HS-27A (cell line): ENCODE results near the gene GGCX.
A peak's percentile ranks its signal among the peaks of the same experiment; 100 is the strongest.

Experiments
- DNase-seq: peaks from one replicate; pipeline ENCODE4 v3.0.0-alpha.2; 2012; ENCODE audit warnings: low read depth, missing footprints

GGCX gene

DNA sequence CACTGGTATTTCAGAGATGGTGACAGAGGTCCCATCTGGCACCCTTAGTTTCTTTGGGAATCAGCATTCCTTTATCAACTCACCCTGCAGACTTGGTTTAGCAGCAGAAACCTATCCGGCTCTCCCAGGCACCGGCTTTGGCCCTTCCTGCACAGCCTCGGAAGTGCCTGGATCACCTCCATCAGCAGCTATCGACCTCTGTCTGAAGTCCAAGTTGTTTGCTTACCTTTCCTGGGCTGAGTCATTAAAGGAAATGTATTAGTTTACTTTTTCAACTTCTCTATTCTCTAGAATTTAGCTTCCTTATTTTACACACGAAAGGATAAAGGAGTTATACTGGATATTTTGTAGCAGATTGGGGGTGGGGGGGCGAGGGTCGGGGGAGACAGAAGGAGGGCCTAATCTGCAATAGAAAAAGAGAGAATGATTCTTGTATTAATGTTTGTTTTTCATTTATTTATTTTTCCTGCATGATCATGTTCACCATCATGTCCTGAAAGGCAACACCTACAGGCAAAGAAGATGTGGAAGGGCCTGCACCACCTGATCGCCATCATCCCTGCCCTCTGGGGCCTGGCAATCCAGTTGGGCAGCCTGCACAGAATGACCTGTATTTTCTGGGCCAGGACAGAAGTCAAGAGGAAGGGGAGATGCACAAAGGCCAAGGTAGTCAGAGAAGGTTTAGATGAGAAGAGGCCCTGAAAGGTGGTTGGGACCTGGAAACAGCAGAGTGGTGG is 44.5 kb downstream of the GGCX start:
- DNase-seq, result no peak

DNA sequence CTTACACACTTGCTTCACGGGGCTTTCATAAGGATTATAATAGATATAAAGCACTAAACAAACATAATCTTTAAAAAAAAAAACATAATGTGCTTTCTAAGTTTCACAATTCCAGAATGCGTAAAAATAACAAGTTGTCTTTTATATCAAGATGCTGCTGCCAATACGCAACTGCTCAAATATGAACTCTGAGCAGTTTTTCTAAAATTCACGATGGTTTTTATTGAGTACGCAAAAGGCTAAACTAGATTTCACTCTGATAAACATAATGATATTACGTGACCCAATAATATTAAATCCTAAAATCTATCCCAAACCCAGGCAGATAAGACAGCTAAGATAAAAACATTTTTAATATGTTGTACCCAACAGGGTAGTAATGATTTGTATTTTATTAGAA is 47.0 kb downstream of the GGCX start:
- DNase-seq, result no peak

DNA sequence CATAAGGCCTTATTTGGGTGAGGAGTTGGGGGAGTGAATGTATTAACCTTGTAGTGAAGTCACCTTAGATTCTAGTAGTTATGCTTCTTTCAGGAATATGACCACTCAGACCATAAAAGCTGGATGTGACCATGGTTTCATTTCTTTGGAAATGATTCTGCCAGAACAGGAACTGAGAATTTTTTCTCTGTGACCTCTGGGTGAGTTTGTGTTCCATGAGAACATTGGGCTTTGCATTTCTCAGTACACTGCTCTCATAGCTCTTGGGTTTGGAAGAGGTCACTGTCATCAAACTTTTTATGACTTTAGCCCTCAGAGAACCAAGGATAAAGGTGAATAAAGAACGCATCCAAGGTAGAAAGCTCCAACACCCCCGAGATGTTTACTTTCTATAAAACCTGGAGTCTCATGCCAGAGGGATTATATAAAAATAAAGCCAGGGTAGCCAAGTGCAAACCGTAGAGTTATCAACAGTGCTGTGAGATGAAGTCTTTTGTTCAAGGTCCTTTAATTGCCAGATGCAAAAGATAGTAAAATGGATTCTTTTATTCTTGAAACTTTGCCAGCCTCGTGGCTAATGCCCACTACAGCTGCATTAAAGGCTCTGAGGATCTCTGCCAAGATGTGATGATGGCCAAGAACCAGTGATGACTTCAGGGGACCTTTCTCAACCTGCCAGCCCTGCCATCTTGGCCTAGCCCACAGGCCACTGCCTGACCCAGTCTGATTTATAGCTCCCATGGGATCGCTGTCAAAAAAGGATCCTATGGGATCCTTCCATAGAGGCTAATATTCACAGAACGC is 50.1 kb downstream of the GGCX start:
- DNase-seq, result no peak

DNA sequence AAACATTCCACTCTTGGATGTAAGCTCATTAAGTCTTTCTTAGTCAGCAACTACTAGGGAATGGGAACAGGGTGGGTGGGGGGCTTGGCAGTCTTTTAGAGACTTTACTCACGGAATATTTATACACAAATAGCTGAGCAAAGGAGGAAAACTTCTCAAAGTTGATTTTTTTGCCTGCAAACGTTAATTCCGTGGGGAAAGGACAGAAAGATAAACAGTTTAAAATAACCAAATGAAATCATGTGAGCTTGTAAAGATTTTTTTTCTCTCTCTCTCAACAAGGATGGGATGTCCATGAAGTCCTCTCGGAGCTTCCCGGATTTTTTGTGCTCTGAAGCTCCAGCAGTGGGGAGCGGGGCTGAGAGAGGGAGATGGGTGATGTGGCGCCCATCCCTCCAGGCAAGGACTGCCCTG is 54.5 kb downstream of the GGCX start:
- DNase-seq, result no peak

DNA sequence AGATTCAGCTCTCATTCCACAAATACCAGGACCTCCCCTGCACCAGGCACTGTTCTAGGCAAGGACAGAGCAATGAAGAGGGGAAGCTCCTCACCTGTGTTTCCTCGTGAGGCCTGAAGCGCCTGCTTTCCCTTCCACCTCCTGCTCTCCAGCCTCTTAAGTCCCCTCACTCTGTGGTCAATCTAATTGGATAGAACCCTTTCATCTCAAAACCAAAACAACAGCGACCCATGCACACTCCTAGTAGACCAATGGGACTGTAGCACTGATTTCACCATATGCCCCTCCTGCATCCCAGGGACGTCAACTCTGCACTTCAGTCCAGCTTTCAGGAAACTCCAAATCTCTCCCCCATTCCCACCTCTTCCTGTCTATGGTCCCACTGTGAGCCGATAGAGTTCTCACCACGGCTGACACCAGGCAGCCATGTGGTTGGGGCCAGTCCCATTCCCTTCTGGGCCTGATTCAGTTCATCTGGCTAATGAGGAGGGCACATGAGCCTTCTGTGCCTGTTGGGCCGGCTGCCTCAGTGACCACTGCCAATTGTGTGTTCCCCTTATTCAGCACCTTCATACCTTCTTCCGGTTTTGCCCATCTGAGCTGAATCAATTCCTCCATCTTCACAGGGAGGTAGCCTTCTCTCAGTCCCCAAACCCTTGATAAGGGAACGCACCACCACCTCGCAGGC is 55.6 kb downstream of the GGCX start:
- DNase-seq, result no peak

DNA sequence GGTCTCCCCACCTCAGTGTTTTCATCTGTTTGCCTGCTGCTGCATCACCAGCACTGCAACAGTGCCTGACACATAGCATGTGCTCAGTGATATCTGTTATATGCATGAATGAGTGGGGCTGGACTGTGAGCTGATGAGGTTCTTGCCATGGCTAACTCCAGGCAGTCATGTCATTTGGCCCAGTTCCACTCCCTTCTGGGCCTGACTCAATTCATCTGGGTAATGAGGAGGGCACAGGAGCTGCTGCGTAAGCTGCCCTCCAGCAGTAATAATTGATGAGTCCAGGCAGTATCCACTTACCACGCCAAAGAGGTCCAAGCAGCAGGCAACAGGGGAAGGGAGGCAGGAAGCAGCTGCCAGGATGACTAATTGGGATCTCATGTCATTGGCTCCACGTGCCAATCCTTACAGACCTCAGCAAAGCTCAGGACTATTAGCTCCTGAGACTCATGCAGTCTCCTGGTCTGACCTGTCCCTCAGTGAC is 56.5 kb downstream of the GGCX start:
- DNase-seq, result peak; percentile 95

DNA sequence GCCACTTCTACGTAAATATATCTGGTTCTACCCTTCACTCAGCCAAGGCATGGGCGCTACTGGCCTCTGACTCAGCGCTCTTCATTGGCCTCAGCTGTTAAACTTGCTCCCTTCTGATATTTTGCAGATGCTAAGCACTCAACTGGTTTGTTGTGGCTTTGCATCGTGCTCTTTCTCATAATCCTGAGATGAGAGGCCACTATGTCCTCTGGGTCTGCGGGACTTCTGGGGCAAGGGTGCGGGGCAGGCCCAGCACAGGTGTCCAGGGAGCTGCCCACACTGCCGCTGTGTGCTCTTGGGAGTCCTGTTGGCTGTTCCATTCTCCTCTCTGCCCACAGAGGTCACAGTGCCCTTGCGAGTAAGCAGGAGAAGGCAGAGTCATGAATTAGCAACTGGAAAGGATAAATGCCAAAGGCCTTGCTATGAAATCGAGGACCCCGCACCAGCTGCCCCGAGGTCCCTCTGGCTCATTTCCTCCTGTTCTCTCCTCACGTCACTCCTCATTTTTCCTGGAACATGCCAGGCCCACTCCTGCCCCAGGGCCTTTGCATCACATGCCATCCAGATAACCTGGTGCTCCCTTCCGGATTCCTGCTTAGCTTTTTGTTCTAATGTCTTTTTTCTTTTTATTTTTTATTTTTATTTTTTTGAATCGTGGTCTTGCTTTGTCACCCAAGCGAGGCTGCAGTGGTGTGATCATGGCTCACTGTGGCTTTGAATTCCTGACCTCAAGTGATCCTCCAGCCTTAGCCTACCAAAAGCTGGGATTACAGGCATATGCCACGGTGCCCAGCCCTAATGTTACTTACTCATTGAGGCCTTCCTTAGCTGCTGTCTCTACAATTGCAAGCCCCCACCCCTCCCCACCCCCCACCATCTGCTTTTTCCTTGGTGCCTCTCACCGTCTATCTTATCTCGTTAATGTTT is 57.2 kb downstream of the GGCX start:
- no peak for DNase-seq

DNA sequence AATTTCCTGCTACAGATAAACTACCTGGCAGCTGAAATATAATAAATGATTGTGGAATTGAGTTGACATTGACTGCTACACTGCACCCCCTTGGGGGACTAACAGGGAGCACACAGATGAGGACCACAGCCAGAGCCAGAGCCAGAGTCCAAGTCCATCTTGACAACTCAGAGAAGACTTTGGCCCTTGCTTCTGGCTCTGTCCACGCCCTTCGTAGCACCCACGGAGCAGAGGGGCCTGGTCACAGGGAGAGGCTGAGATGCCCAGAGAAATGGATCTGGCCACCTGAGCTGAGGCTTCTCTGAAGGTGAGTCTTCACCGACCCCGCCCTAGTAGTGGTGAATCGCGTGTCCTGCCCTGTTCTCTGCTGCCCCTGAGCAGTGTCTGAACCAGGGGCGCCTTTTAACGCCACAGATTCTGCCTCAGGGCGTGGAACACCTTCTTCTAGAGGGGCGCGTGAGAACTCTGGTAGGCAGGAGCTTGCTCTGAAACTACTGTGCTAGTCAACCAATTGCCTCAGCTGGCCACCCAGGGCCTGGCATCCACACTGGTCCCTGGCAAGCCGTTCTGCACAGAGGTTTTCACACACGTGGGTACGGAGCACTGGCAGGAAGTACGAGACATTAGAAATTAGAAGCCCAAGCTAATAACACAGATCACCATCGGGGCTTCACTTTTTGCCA is 58.0 kb downstream of the GGCX start:
- DNase-seq, result no peak

DNA sequence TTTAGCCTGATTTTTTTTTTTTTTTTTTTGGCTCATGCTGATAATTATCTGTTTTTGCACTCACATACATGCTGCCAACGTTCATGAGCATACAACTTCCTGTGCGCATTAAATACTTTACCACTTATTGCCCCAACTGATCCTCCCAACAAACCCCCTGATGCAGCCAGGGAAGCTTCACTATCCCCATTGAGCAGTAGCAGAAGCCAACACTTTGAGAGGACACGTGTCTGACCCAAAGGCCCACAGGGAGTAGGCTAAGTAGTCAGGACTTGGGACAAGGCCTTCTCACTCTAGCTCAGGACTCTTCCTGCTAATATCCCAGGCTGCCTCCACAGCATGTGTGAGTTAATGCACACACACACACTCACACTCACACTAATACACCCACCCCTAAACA is 58.6 kb downstream of the GGCX start:
- no peak for DNase-seq

DNA sequence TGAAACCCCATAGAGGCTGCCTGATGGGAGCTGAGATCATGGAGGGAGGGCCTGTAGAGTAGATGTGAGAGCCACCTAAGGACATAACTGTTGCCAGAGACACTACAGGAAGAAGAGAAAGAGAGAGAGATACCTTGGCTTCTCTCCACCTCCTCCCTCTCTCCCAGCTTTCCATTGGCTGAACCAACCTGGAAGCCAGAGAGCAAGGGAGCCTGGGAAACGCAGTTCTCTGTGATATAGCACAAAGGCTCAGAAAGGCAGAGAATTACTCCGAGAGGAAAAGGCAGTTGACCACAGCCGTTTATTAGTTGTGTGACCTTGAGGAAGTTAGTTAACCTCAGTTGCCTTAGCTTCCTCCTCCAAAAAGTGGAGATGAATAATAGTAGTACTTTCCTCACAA is 60.0 kb downstream of the GGCX start:
- no peak for DNase-seq

DNA sequence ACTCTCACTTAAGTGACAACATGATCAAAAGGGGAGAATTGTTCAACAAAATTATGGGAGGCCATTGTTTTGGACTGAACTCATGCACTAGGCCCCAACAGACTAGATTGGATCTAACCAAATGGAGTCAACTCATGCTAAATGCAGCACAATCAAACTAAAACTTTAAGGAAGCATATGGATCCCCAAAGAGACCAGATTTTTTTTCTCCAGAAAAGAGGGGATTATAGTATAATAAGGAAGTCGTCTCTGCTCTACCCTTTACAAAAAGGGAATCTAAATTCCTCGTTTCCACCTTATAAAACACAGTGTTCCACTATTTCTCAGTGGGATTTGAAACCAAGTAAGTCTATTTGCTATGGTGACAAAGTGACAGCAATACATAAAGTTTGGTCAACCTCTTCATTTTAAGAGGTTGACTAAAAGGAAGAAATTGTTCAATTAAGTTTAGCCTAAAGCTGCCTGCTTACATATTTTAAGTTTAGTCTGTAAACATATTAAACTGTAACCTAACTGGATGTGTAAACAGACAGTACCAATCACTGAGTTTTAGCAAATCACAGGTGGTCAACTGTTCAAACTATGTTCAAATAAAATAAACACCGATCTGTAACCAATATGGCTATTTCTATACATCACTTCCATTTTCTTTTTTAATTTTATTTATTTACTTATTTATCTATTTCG is 63.2 kb downstream of the GGCX start:
- DNase-seq, result no peak

DNA sequence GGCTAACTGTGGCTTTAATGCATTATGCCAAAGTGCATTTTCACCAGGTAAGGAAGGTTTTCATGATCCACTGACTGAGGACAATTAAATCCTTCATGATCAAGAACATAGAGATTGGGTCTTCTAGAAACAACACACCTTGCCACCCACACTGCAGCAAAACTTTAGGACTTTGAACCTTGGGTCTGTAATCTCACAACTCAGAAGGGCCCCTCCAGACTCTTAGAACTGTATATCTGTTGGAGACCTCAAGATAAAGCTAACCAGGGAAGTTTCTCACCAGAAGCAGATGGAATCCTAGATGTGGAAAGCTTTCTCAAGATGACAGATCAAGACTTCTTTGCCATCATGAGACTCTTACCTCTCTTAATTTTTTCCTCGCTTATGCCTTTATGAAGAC is 64.9 kb downstream of the GGCX start:
- no peak for DNase-seq
